Measurements from ENCODE around the gene LINC01488. TPM values are rescaled to one million over a fixed set of nuclear protein-coding genes. Genes with fewer than 3 reads are reported as not detected.

The LINC01488 gene
- total RNA-seq, 2 donors from 2014 or later: not detected

DNA sequence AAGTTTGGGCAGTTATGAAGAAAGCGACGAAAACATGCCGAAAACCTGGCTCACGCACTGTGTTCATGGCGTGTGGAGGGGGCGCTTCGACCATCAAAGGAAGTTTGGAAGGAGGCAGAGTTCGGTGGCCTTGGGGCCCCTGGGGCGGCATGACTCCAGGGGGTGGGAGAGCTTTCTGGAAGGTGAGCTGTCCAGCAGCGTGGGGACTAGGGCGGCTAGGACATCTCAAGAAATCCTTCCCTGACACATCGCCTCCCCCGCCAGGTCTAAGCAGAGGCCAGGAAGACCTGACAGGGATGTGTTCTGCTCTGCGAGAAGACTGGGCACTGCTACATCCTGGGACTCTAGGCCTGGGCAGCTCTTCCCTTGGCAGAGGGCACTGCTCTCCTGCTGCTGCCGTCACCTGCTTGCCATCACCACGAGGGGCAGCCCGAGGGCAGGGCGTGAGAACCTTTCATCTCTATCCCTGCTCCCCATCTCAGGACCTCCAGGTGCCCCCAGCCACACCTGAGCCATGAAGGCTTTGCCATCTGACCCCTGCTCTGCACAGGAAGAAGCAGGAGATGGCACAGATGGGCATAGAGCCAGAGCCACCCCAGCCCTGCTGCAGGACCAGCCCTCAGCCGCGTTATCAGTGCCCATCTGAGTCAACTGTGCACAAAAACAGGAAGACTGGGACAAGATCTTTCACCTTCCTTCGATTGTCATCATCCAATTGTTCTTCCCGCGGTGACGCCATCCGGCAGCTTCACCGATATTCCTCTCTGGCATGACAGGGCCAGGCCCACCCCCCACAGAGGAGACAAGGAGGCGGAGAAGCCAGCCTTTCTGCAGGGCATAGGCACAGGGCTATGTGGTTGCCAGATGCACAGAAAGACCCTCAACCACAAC is 12.7 kb downstream of the LINC01488 start:
- no peak overlapping the region for H3K4me3 ChIP-seq
- no peaks in the 10 kb centered on the region for H3K9me3 ChIP-seq
- DNase-seq (ENCODE audit: low spot score): no peak
- intact Hi-C loops (cut with DNase I): loop anchor here (10.0 kb wide), 1 partner anchor 141 kb away; no protein-coding TSS in a partner anchor
- TF ChIP-seq, protein P1, sequence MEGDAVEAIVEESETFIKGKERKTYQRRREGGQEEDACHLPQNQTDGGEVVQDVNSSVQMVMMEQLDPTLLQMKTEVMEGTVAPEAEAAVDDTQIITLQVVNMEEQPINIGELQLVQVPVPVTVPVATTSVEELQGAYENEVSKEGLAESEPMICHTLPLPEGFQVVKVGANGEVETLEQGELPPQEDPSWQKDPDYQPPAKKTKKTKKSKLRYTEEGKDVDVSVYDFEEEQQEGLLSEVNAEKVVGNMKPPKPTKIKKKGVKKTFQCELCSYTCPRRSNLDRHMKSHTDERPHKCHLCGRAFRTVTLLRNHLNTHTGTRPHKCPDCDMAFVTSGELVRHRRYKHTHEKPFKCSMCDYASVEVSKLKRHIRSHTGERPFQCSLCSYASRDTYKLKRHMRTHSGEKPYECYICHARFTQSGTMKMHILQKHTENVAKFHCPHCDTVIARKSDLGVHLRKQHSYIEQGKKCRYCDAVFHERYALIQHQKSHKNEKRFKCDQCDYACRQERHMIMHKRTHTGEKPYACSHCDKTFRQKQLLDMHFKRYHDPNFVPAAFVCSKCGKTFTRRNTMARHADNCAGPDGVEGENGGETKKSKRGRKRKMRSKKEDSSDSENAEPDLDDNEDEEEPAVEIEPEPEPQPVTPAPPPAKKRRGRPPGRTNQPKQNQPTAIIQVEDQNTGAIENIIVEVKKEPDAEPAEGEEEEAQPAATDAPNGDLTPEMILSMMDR (IDR thresholded peaks at IDR 0.05): no peak
- TF ChIP-seq POLR2AphosphoS5 (IDR thresholded peaks at IDR 0.05): no peak
- H3K27ac ChIP-seq: no peak overlapping the region
- WGBS: 80% methylated on average over 27 of the region's 27 CpGs
- no peaks in the 10 kb centered on the region for H3K27me3 ChIP-seq (replicated peaks; ENCODE audit: insufficient read depth)
- H3K4me1 ChIP-seq (replicated peaks): peaks cover 3% of the 10 kb centered on the region
- no peaks in the 10 kb centered on the region for H3K36me3 ChIP-seq

DNA sequence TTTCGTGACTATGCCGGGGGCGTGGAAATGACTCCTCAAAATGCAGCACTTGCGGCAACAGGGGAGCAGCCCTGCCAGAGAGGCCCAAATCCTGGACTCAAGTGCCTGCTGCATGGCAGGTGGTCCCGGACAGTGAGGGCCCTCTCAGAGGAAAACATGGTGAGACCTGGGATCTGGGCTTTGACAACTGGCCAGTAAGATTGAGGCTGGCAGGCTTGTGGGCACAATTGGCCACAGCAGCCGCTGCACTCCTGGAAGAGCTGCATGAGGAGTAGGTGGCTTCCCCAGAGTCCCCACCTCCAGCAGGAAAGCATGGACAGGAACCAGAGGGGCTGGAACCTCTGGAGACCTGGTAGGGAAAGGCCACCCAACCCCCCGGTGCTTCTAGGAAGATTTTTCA is 13.4 kb downstream of the LINC01488 start:
- TF ChIP-seq POLR2AphosphoS5 (IDR thresholded peaks at IDR 0.05) (no peak), POLR2A (IDR thresholded peaks at IDR 0.05) (no peak)
- TF ChIP-seq, protein P1 (IDR thresholded peaks at IDR 0.05): no peak
- DNase-seq (ENCODE audit: low spot score): no peak
- Histone ChIP-seq H3K9me3 (no peaks in the 10 kb centered on the region), H3K4me1 (replicated peaks) (peaks cover 3% of the 10 kb centered on the region), H3K27ac (no peak overlapping the region), H3K36me3 (no peaks in the 10 kb centered on the region), H3K27me3 (replicated peaks; ENCODE audit: insufficient read depth) (no peaks in the 10 kb centered on the region), H3K4me3 (no peak overlapping the region)
- whole genome bisulfite sequencing: 97% methylated on average over 7 of the region's 7 CpGs
- intact Hi-C loops (cut with DNase I): loop anchor here (10.0 kb wide), 1 partner anchor 140 kb away; no protein-coding TSS in a partner anchor

DNA sequence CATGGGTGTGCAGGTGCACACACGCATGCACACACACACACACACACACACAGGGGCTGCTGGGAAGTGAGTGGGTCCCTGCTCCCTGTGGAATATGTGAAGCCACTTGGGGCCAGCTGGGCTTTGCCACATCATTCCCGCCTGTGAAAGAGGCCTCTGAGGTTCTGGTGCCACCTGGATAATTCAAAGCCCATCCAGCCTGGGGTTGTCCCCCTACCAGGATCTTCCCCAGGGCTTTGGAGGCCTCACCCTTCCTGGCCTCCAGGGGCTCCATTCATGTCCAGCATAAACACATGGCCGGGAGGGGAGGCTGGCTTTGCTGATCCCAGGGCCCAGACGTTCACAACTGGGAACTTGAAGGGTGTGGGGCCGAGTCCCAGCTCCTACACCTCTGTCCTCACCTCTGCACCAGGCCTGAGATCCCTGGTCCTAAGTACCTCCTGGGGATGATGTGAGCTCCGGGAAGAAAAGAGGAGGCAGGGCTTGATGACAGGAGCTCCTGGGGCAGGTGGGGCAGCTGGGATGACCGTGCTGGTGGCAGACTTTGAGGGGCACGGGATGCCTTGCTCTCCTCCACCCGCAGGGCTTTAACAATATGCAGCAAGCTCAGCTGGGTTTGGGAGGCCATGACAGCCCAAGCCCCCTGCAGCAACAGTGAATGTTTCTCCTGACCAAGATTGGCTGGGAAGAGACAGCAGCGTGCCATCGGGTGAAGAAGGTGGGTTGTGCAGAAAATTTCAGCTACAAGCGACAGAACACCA is 14.2 kb downstream of the LINC01488 start:
- intact Hi-C loops (cut with DNase I): loop anchor here (10.0 kb wide), 1 partner anchor 139 kb away; no protein-coding TSS in a partner anchor
- Histone ChIP-seq H3K4me3 (no peak overlapping the region), H3K9me3 (no peaks in the 10 kb centered on the region), H3K27me3 (replicated peaks; ENCODE audit: insufficient read depth) (no peaks in the 10 kb centered on the region), H3K4me1 (replicated peaks) (peaks cover 3% of the 10 kb centered on the region), H3K27ac (no peak overlapping the region), H3K36me3 (no peaks in the 10 kb centered on the region)
- TF ChIP-seq, protein P1 (IDR thresholded peaks at IDR 0.05): no peak
- no peak for TF ChIP-seq POLR2AphosphoS5 (IDR thresholded peaks at IDR 0.05)
- TF ChIP-seq POLR2A (IDR thresholded peaks at IDR 0.05): no peak
- DNase-seq (ENCODE audit: low spot score): no peak
- 93% methylated on average over 12 of the region's 12 CpGs for WGBS

DNA sequence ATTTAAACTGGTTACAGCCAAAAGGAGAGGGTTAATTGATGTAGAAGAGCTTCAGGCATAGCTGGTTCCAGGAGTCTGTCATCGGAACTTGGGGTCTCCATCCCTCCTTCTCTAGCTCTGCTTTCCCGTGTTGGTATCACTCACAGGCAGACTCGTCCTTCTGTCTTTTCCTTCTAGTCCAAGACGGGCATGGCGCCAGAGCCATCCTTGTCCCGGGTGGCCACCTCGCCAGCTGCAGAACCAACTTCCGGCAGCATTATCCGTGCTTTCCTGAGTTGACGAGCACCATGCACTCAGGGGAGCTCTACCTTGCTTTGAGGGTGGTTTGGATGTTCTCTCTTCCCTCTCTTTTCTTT is 14.7 kb downstream of the LINC01488 start:
- WGBS: 97% methylated on average over 10 of the region's 10 CpGs
- Histone ChIP-seq H3K27ac (no peak overlapping the region), H3K4me3 (no peak overlapping the region), H3K4me1 (replicated peaks) (peaks cover 3% of the 10 kb centered on the region), H3K27me3 (replicated peaks; ENCODE audit: insufficient read depth) (no peaks in the 10 kb centered on the region), H3K9me3 (no peaks in the 10 kb centered on the region), H3K36me3 (no peaks in the 10 kb centered on the region)
- intact Hi-C loops (cut with DNase I): loop anchor here (10.0 kb wide), 1 partner anchor 139 kb away; no protein-coding TSS in a partner anchor
- DNase-seq (ENCODE audit: low spot score): no peak
- TF ChIP-seq, protein P1 (IDR thresholded peaks at IDR 0.05): no peak
- TF ChIP-seq POLR2AphosphoS5 (IDR thresholded peaks at IDR 0.05) (no peak), POLR2A (IDR thresholded peaks at IDR 0.05) (no peak)

All from prostate gland (tissue), 2 donors.